ENCODE results near the gene PEF1. TPM values are rescaled to one million over a fixed set of nuclear protein-coding genes. Genes with fewer than 3 reads are reported as not detected.
A peak's percentile ranks its signal among the peaks of the same experiment; 100 is the strongest.

Gene PEF1, protein sequence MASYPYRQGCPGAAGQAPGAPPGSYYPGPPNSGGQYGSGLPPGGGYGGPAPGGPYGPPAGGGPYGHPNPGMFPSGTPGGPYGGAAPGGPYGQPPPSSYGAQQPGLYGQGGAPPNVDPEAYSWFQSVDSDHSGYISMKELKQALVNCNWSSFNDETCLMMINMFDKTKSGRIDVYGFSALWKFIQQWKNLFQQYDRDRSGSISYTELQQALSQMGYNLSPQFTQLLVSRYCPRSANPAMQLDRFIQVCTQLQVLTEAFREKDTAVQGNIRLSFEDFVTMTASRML
- 79.2 TPM for polyA plus RNA-seq

DNA sequence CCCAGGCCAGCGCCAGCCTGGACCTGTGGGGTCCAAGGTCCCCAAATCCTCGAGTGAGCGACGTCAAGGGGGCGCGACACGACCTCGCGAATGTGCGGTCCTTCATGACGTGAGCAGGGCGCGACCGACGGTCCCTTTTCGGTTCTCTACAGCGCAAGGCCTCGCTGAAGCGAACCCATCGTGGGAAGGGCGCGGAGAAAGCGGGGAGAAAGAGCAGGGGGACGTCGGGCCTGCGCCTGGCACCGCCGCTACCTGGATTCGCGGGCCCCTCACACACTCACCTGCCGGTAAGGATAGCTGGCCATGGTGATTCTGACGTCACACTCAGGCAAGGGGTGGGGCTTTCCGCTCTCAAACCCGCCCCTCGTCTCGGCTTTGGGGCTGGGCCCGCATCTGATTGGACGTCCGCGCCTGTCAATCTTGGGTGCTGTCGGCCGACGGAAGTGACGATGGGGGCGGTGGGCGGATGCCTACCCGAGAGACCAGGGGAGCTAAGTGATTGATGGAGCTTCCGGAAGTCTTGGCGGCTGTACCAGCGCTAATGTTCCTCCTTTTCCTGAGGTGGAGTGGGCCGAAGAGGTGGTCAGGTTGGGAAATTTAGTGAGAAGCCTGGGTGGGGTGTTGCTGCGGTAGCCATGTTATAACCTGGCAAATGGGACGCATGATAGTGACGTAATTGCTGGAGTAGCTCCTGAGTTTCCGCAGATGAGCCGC, at the start of gene PEF1:
Gene PEF1 (minus strand): TSS at position 317 of the 714 bp plus-strand sequence. CDS start 12 bp downstream, at position 305.
- peak within 1 kb of the TSS; percentile 98 to 100 (median 100) for H3K27ac Mint-ChIP-seq
- peaks cover 3% of the 10 kb centered on the region for H3K36me3 Mint-ChIP-seq
- H3K4me3 Mint-ChIP-seq, result peak within 1 kb of the TSS; percentile 98 to 100 (median 100)
- no peaks in the 10 kb centered on the region for H3K9me3 Mint-ChIP-seq
- no peaks in the 10 kb centered on the region for H3K27me3 Mint-ChIP-seq
- peaks cover 15 to 26% (median 17%) of the 10 kb centered on the region in 3 donors for H3K4me1 Mint-ChIP-seq

DNA sequence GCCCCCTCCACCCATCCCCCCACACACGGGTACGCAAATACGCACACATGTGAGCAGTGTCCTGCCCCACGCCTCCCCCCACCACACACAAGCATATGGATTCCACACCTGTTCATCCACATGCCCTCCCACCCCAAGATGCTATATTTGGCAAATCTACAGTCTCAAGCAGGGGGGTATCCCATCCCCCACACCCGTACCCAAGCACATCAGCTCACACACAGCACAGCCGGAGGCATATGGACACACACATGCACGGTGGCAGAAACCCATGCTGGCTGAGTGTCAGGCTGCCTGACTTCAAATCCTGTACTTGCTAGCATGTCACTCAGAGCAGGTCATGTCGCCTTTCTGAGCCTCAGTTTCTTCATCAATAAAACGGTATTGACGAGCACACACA, 48.6 kb upstream of the PEF1 start:
- H3K4me3 Mint-ChIP-seq, result peak overlapping the region in 1 of 4 donors; percentile 55
- H3K4me1 Mint-ChIP-seq, result peaks cover 0 to 3% (median 2%) of the 10 kb centered on the region in 3 donors
- peaks cover 17% of the 10 kb centered on the region for H3K27me3 Mint-ChIP-seq
- H3K27ac Mint-ChIP-seq, result no peak overlapping the region
- no peaks in the 10 kb centered on the region for H3K36me3 Mint-ChIP-seq
- H3K9me3 Mint-ChIP-seq, result no peaks in the 10 kb centered on the region

DNA sequence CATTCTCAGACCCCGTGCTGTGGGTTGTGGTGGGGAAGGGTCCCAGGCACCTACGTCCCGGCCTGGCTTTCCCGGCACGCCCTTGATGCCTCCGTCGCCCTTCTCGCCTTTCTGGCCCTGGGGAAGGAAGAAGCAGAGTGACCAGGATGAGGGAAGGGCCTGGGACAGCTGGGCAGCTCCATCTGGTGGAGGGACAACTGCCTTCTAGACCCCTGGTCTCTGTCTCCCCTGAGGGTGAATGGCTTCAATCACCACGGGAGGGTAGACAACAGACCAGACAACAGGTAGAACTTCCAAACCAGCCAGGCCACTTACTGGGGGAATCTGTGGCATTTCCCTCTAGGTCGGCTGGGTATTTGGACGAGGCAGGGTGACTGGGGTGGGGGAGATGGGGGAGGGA, 47.3 kb upstream of the PEF1 start:
- Mint-ChIP-seq H3K9me3 (no peaks in the 10 kb centered on the region), H3K27ac (no peak overlapping the region), H3K27me3 (peaks cover 17% of the 10 kb centered on the region), H3K36me3 (no peaks in the 10 kb centered on the region), H3K4me1 (peaks cover 0 to 6% (median 4%) of the 10 kb centered on the region in 3 donors), H3K4me3 (no peak overlapping the region)

DNA sequence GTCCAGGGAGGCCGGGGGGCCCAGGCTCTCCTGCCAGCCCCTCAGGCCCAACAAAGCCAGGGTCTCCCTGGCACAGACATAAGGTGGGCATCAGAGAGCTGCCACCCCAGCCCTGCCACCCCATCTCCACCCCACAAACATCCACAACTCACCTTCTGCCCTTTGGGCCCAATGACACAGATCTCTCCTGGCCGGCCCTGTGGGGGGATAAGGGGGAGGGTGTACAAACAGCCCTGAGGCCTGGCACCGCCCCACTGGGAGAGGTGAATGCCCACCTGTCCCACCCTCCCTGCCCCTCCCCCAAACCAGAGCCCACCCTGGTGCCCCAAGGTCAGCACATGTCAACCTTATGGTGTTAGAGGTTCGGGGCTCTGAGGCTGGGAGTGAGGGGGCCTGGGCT, 46.8 kb upstream of the PEF1 start:
- Mint-ChIP-seq H3K9me3 (no peaks in the 10 kb centered on the region), H3K27ac (no peak overlapping the region), H3K4me1 (peaks cover 0 to 6% (median 4%) of the 10 kb centered on the region in 3 donors), H3K4me3 (no peak overlapping the region), H3K27me3 (peaks cover 20% of the 10 kb centered on the region), H3K36me3 (no peaks in the 10 kb centered on the region)

DNA sequence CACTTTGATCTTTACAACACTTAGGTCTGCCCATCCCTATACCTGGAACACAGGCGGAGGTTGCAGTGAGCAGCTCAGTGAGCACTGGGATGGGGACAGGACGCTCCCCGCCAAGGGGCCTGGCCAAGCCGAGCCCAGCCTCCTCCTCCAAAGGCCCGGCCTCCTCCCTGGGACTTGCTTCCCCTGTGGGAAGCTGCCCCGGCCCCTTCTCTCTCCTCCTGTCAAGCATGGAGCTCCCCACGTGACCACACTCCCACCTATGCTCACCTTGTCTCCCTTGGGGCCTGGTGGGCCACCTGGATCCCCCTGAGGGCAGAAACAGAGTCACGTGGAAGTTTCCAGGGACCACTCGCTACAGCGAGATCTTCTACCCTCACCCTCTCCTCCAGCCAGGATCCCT, 46.2 kb upstream of the PEF1 start:
- Mint-ChIP-seq H3K27me3 (peaks cover 22% of the 10 kb centered on the region), H3K4me1 (peaks cover 0 to 6% (median 4%) of the 10 kb centered on the region in 3 donors), H3K27ac (no peak overlapping the region), H3K36me3 (no peaks in the 10 kb centered on the region), H3K9me3 (no peaks in the 10 kb centered on the region), H3K4me3 (peak overlapping the region in 1 of 4 donors; percentile 47)

DNA sequence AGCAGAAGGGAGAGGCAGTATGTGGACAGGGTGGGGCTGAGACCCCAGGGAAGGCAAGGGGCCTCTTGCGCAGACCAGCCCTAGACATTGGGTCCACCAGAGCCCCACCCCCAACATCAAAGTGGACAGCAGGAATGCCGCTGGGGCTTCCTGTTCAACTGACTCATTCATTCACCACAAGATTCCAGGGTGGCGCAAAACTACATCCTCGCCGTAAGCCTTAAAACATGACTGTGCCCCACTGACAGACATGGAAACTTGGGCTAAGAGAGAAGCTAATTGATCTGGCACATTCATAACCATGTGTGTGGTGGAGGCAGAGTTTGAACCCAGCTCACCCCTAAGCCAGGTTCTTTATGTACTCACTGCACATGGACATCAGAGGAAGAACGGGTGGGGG, 45.2 kb upstream of the PEF1 start:
- no peak overlapping the region for H3K4me3 Mint-ChIP-seq
- H3K9me3 Mint-ChIP-seq, result no peaks in the 10 kb centered on the region
- peaks cover 0 to 6% (median 4%) of the 10 kb centered on the region in 3 donors for H3K4me1 Mint-ChIP-seq
- H3K27me3 Mint-ChIP-seq, result peaks cover 23% of the 10 kb centered on the region
- no peaks in the 10 kb centered on the region for H3K36me3 Mint-ChIP-seq
- H3K27ac Mint-ChIP-seq, result peak overlapping the region in 1 of 3 donors; percentile 18

DNA sequence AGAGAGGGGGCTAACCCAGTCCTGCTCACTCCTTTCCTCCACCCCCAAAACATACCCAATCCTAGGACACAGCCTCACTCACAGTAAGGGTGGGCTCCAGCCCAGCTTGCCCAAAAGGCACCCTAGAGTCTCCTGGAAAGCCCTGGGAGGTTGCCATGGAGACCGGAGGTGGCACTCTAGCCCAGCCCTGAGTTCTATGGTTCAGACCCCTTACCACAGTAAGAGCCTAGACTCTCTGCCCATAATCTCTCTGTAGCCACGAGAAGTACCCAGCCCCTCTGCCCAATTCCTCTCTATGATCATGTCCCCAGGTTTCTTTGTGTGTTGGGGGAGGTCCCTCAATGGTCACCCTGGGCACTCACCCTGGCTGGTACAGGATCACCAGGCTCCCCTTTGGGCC, 44.7 kb upstream of the PEF1 start:
- Mint-ChIP-seq H3K4me3 (no peak overlapping the region), H3K27ac (no peak overlapping the region), H3K9me3 (no peaks in the 10 kb centered on the region), H3K36me3 (no peaks in the 10 kb centered on the region), H3K27me3 (peaks cover 25% of the 10 kb centered on the region), H3K4me1 (peaks cover 0 to 6% (median 4%) of the 10 kb centered on the region in 3 donors)

DNA sequence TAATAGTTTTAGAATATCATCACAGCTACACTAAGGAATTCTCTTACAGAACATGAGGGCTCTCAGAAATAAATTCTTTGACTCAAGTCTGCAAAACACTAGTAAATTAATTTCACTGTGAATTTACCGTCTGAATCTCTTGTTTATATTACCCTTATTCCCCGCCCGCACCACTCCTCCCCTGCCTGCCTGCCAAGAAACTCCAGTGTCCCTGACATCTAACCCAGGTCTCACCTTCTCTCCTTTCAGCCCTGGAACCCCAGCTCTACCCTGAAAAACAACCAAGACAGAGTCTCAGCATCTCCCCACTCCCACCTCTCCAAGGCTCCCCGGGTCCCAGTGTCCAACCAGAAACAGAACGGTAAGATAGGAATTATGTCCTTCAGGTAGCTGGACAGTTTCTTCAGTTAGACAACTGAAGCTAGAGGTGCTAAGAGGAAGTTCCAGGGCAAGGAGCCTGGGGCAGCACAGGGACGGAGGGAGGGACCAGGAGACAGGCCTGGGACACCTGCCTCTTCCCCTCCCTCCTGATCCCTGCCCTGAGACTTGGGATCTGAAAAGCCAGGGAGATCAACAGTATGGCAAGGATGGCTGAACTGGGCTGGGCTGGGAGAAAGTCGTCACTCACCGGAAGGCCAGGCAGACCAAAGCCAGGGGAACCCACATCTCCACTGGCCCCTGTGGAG, 43.7 kb upstream of the PEF1 start:
- Mint-ChIP-seq H3K27me3 (peaks cover 25% of the 10 kb centered on the region), H3K4me3 (peak overlapping the region in 1 of 4 donors; percentile 28), H3K9me3 (no peaks in the 10 kb centered on the region), H3K27ac (no peak overlapping the region), H3K36me3 (no peaks in the 10 kb centered on the region), H3K4me1 (peaks cover 0 to 6% (median 4%) of the 10 kb centered on the region in 3 donors)

DNA sequence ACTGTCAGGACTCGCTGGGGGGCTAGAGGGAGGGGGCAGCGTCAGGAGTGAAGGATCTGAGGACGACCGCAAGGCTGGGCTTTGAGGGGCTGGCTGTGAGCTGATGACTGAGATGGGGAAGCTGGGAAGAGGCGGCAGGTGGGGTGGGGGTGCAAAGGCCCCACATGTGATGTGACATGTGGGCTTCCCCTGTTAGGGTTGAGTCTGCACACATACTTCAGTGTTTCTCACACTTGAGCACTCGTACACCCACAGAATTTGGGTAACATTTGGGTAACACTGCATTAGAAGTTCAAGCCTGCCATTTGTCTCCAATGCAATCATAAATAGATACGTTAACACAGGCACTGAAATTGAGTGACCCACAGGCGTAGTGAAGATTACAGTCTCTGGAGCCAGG, 42.9 kb upstream of the PEF1 start:
- Mint-ChIP-seq H3K4me1 (peaks cover 0 to 6% (median 4%) of the 10 kb centered on the region in 3 donors), H3K27ac (peak overlapping the region in 1 of 3 donors; percentile 56), H3K27me3 (peaks cover 25% of the 10 kb centered on the region), H3K9me3 (no peaks in the 10 kb centered on the region), H3K36me3 (no peaks in the 10 kb centered on the region), H3K4me3 (no peak overlapping the region)

DNA sequence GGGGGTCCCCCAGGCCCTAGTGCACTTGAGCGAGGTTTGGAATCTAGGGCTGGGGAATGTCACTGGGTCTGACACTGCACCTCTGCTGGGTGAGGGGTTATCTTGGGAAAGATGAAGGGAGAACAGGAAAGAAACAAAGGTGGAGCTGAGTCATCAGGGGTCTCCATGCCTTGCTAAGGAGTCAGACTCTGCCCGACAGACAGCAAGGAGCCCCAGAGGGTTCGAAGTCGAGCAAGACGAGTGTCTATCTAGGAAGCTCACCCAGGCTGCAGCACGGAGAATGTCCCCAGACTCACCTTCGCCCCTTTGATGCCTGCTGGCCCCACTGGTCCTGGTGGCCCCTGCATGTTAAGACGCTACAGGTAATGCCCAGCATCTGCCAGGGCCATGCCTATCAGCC, 41.1 kb upstream of the PEF1 start:
- Mint-ChIP-seq H3K9me3 (no peaks in the 10 kb centered on the region), H3K27ac (no peak overlapping the region), H3K27me3 (peaks cover 22% of the 10 kb centered on the region), H3K4me1 (peaks cover 2 to 6% (median 4%) of the 10 kb centered on the region in 3 donors), H3K4me3 (no peak overlapping the region), H3K36me3 (no peaks in the 10 kb centered on the region)

DNA sequence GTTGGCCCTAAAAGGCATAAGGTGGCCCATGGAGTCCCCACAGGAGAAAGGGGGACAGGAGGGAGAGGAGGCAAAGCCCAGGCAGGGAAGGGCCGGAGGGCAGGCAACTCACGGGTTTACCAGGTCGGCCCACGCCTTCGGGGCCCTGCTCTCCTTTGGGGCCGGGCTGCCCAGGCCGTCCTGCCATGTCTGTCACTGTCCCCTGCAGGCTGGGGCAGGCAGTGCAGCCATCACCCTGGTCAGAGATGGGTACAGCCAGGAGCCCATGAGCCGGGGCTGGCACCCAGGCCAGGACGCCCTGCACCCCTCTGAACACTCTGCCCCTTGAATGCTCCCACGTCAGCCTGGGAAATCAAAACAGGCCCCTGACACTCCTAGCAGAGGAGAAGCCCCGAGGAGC, 39.3 kb upstream of the PEF1 start:
- Mint-ChIP-seq H3K27me3 (peaks cover 18% of the 10 kb centered on the region), H3K4me1 (peaks cover 2 to 6% (median 4%) of the 10 kb centered on the region in 3 donors), H3K9me3 (no peaks in the 10 kb centered on the region), H3K36me3 (no peaks in the 10 kb centered on the region), H3K4me3 (no peak overlapping the region), H3K27ac (no peak overlapping the region)

DNA sequence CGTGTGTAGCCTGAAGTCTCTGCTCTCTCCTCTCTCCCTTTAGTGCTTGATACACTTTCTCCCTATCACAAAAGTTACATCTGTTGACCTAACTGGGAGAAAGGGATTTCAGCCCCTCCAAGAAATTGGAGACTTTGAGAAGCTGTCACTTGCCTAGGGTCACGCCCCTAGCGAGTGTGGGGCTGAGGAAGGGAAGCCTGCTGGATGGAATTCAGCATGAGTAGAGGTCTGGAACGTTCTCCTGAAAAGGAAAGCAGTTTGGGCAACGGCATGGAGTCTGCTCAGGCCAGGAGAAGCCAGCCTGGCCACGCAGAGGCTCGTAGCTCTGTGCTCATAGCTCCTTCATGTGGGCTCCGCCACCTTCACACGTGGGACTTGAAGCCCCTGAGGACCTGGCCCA, 36.7 kb upstream of the PEF1 start:
- peaks cover 8% of the 10 kb centered on the region for H3K27me3 Mint-ChIP-seq
- H3K4me1 Mint-ChIP-seq, result peaks cover 0 to 2% (median 0%) of the 10 kb centered on the region in 3 donors
- H3K36me3 Mint-ChIP-seq, result no peaks in the 10 kb centered on the region
- H3K9me3 Mint-ChIP-seq, result no peaks in the 10 kb centered on the region
- no peak overlapping the region for H3K27ac Mint-ChIP-seq
- H3K4me3 Mint-ChIP-seq, result no peak overlapping the region

DNA sequence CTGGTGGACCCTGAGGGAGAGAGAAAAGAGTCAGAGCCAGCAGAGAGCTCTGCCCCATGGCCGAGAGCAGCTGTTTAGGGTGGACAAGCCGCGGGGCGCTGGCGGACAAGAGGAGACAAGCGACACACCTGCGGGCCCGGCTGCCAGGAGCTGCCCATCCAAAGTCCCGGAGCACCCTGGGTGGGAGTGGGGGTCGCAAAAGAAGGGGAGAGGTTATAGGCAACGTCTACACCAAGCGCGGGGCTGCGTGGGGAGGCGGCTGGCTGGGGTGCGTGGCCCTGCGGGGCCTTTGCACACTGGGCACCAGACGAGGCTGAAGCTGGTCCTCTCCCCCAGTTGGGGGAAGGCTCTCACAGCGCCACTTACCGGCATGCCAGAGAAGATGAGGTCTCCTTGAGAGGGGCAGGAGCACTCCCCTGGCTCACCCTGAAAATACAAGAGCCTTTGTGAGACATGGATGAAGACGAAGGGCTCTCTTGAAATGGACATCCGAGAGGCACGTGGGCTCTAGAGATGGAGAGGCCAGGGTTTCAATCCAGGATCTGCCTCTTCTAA, 35.1 kb upstream of the PEF1 start:
- no peak overlapping the region for H3K4me3 Mint-ChIP-seq
- H3K27ac Mint-ChIP-seq, result no peak overlapping the region
- peaks cover 5% of the 10 kb centered on the region for H3K27me3 Mint-ChIP-seq

DNA sequence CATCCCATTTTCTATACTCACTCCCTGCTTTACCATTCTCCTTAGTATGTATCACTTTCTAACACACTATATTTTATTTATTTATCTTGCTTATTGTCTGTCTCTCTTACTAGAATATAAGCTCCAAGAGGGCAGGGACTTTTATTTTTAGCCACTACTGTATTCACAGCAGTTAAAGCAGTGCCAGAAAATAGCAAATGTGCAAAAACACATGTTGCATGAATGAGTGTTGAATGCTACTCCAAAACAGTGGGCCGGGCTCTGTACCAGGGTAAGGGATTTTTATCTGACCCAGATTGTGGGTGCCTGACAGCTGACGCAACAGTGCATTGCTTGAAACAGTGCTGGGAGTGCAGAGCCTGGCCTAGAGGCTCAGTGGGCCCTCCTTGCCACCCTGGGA, 34.4 kb upstream of the PEF1 start:
- Mint-ChIP-seq H3K9me3 (no peaks in the 10 kb centered on the region), H3K27ac (no peak overlapping the region), H3K4me3 (no peak overlapping the region), H3K27me3 (peaks cover 4% of the 10 kb centered on the region), H3K36me3 (no peaks in the 10 kb centered on the region), H3K4me1 (peaks cover 0 to 2% (median 0%) of the 10 kb centered on the region in 3 donors)

More for the DNA sequence above, 35.1 kb upstream of the PEF1 start:
- Mint-ChIP-seq H3K36me3 (no peaks in the 10 kb centered on the region), H3K4me1 (peaks cover 0 to 2% (median 0%) of the 10 kb centered on the region in 3 donors), H3K9me3 (no peaks in the 10 kb centered on the region)

DNA sequence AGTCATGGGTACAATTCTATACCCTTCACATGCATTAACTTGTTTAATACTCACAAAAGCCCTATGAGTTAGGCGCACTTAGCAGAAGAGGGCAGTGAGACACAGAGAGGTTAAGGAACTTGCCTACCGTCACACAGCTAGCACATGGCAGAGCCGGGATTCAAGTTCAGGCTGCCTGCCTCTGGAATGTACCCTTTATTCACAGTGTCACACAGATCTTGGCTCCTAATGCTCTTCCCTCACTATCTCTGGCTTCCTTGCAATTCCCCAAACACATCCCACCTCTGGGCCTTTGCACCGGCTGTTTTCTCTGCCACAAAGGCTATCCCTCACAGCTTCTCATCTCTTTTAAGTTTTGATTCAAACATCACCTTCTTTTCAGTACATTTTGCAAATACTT, 34.0 kb upstream of the PEF1 start:
- no peaks in the 10 kb centered on the region for H3K36me3 Mint-ChIP-seq
- peaks cover 0 to 2% (median 0%) of the 10 kb centered on the region in 3 donors for H3K4me1 Mint-ChIP-seq

More for the DNA sequence above, 34.0 kb upstream of the PEF1 start:
- Mint-ChIP-seq H3K9me3 (no peaks in the 10 kb centered on the region), H3K27ac (no peak overlapping the region), H3K4me3 (no peak overlapping the region), H3K27me3 (peaks cover 4% of the 10 kb centered on the region)

Measured in IgD-negative memory B cell (primary cell).